Measurements from ENCODE around the gene NYAP1. TPM values are rescaled to one million over a fixed set of nuclear protein-coding genes. Genes with fewer than 3 reads are reported as not detected.
"Not testable (repeated sequence)": the region's sequence is repeated elsewhere in the genome, so short reads cannot be mapped to it uniquely, and the experiment has no call there.

Gene NYAP1
- total and polyA plus RNA-seq, 7 donors = 0.08 to 0.32 (median 0.15) TPM

DNA sequence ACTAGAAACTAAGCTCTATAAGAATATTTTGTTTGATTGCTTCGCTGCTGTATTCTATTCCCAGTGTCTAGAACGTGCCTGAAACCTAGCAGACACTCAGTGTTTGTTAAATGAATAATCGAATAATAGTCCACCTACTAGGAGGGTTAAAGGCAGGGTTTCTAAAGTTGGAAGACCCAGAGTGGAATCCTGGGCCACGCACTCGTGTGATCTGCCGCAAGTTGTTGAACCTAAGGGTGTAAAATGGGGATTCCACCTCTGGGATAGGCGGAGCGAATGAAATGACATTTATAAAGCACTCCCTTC, 54.6 kb downstream of the NYAP1 start:
- ATAC-seq (no peak), DNase-seq (no peak)
- Histone ChIP-seq H3K4me3 (peak overlapping the region; percentile 85), H3K27ac (peak overlapping the region; percentile 65), H3K4me1 (peaks cover 14% of the 10 kb centered on the region), H3K27me3 (ENCODE audit: insufficient read depth in 3 of 3, low read length in 2 of 3) (no peaks in the 10 kb centered on the region), H3K36me3 (ENCODE audit: insufficient read depth in 1 of 2, low read depth in 1 of 2) (no peaks in the 10 kb centered on the region), H3K9me3 (no peaks in the 10 kb centered on the region)
- 6 to 10% (median 7%) methylated on average over 8 of the region's 8 CpGs for WGBS, 3 donors
- TF ChIP-seq, protein P1, sequence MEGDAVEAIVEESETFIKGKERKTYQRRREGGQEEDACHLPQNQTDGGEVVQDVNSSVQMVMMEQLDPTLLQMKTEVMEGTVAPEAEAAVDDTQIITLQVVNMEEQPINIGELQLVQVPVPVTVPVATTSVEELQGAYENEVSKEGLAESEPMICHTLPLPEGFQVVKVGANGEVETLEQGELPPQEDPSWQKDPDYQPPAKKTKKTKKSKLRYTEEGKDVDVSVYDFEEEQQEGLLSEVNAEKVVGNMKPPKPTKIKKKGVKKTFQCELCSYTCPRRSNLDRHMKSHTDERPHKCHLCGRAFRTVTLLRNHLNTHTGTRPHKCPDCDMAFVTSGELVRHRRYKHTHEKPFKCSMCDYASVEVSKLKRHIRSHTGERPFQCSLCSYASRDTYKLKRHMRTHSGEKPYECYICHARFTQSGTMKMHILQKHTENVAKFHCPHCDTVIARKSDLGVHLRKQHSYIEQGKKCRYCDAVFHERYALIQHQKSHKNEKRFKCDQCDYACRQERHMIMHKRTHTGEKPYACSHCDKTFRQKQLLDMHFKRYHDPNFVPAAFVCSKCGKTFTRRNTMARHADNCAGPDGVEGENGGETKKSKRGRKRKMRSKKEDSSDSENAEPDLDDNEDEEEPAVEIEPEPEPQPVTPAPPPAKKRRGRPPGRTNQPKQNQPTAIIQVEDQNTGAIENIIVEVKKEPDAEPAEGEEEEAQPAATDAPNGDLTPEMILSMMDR (IDR thresholded peaks at IDR 0.05) = no peak
- intact Hi-C loops (cut with DNase I) = no loop called here

DNA sequence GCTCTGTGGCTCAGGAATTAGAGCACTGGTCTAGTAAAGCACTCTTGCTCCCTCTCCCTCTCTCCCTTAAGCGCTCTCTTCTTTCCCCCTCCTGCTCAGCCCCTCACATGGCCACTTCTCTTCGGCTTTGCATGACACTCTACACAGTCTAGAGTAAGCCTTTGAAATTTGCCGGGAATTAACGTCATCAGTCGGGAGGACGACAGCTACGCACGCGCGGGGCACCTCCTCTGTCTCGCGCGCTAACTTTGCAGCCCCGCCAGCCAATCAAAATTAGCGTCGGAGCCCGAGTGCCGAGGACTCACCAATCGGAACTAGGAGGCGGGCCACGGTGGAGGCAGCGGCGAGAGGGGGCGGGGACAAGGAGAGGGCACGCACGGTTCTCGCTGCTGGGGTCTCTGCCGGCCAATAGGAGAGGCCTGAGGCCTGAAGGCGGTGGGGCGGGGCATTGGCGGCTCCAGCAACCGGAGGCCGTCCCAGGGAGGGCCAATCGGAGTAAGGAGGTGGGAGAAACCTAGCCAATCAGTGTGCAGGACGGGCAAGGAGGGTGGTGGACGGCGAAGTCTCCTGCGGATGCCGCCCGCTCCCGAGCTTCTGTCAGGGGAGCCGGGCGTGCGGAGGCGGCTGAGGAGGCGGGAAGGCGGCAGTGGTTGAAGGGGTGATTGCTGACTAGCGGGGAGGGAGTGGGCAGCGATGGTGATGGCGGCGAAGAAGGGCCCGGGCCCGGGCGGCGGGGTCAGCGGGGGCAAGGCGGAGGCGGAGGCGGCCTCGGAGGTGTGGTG, 55.1 kb downstream of the NYAP1 start, which contains the start of gene AGFG2:
AGFG2 (plus strand) TSS at position 550 of the 782 bp plus-strand sequence; CDS start at position 694, 144 bp downstream.
- H3K4me1 ChIP-seq = peaks cover 14% of the 10 kb centered on the region
- H3K27me3 ChIP-seq (ENCODE audit: insufficient read depth in 3 of 3, low read length in 2 of 3) = no peaks in the 10 kb centered on the region
- DNase-seq (peak; percentile 100), ATAC-seq (peak; percentile 99 to 100 (median 100))
- H3K4me3 ChIP-seq = peak within 1 kb of the TSS; percentile 85
- WGBS, 3 donors = 0% methylated on average over 51 to 60 of the region's 60 CpGs
- H3K36me3 ChIP-seq (ENCODE audit: insufficient read depth in 1 of 2, low read depth in 1 of 2) = no peaks in the 10 kb centered on the region
- TF ChIP-seq, protein P1 (IDR thresholded peaks at IDR 0.05) = no peak
- intact Hi-C loops (cut with DNase I) = no loop called here
- H3K27ac ChIP-seq = peak within 1 kb of the TSS; percentile 65
- H3K9me3 ChIP-seq = no peaks in the 10 kb centered on the region

DNA sequence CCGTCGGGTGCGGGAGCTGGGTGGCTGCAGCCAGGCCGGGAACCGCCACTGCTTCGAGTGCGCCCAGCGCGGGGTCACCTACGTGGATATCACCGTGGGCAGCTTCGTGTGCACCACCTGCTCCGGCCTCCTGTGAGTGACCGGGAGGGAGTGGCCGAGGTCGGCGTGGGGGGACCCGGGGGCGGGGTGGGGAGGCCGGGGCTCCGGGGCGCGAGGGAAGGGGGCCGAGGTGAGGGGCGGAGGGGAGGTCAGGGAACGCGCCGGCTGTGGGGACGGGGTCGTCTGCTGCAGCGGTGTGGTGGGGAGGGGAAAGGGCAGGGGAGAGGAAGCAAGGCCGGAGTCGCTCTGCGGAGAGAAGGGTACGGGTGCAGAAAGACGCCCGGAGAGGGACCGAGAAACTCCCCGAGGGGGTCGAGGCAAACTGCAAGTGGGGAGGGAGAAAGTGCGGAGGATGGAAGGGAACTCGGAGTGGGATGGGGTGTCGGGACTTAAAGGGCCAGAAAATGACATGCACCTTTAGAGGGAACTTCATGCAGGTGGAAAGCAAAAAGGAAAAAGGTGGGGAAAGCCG, 55.8 kb downstream of the NYAP1 start:
- intact Hi-C loops (cut with DNase I) = loop anchor here in 1 of 2 donors (5.0 kb wide), 1 partner anchor 62 kb away; the partner anchor contains the start of gene TSC22D4
- no peaks in the 10 kb centered on the region for H3K27me3 ChIP-seq (ENCODE audit: insufficient read depth in 3 of 3, low read length in 2 of 3)
- H3K4me1 ChIP-seq = peaks cover 14% of the 10 kb centered on the region
- DNase-seq (no peak), ATAC-seq (no peak)
- H3K36me3 ChIP-seq (ENCODE audit: insufficient read depth in 1 of 2, low read depth in 1 of 2) = no peaks in the 10 kb centered on the region
- TF ChIP-seq, protein P1 (IDR thresholded peaks at IDR 0.05) = no peak
- WGBS, 3 donors = 0 to 1% (median 1%) methylated on average over 32 to 44 of the region's 44 CpGs
- H3K9me3 ChIP-seq = no peaks in the 10 kb centered on the region
- H3K27ac ChIP-seq = peak overlapping the region; percentile 60
- H3K4me3 ChIP-seq = peak overlapping the region; percentile 85

DNA sequence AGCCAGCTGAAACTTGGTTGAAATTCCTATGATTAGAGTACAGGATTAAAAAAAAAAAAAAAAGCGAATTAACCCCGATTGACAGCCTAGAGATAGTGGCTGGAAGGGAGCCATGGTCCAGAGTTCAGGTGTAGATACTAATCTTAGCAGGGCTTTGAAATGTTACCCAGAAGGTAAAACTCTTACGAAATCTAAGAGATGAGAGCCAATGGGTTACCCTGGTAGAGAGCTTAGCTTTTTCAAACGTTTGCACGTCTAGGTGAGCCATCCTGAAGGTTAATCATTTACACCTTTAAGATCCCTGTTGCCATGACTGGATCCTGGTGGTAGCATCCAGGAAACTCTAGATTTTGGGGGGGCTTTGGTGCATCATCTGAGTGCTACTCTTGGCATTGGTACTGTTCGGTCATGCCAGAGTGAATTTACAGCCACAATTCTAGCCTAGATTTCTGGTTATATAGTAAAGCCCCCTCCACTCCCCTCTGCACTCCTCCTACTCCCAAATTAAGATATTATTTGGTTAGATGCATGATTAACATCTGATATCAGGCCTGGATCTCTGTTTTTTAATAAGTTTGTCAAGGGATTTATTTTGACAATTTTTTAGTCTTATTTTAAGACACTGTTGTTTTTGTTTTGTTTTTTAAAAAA, 56.5 kb downstream of the NYAP1 start:
- intact Hi-C loops (cut with DNase I) = loop anchor here in 1 of 2 donors (5.0 kb wide), 1 partner anchor 63 kb away; the partner anchor contains the start of gene TSC22D4
- Histone ChIP-seq H3K9me3 (no peaks in the 10 kb centered on the region), H3K27me3 (ENCODE audit: insufficient read depth in 3 of 3, low read length in 2 of 3) (no peaks in the 10 kb centered on the region), H3K27ac (no peak overlapping the region), H3K4me3 (peak overlapping the region; percentile 85), H3K36me3 (ENCODE audit: insufficient read depth in 1 of 2, low read depth in 1 of 2) (no peaks in the 10 kb centered on the region), H3K4me1 (peaks cover 18% of the 10 kb centered on the region)
- TF ChIP-seq, protein P1 (IDR thresholded peaks at IDR 0.05) = no peak
- 44 to 48% (median 45%) methylated on average over 6 of the region's 6 CpGs for WGBS, 3 donors
- DNase-seq (no peak), ATAC-seq (no peak)

DNA sequence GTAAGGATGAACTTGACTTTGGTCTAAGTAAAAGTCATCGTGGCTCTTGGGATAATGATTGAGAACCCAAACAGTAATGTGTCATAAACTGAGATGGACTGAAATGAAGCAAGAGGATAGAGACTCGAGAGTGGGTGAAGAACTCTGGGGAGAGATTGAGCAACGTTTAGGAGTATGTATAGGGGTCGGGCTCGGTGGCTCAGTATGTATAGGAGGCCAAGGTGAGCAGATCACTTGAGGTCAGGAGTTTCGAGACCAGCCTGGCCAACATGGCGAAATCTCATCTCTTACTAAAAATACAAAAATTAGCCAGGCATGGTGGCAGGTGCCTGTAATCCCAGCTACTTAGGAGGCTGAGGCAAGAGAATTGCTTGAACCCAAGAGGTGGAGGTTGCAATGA, 57.6 kb downstream of the NYAP1 start:
- H3K4me3 ChIP-seq; H3K36me3 ChIP-seq (ENCODE audit: insufficient read depth in 1 of 2, low read depth in 1 of 2); H3K9me3 ChIP-seq; DNase-seq; H3K27me3 ChIP-seq (ENCODE audit: insufficient read depth in 3 of 3, low read length in 2 of 3); ATAC-seq; H3K27ac ChIP-seq: not testable (repeated sequence)
- intact Hi-C loops (cut with DNase I) = loop anchor here in 1 of 2 donors (5.0 kb wide), 1 partner anchor 64 kb away; the partner anchor contains the start of gene TSC22D4
- 80 to 85% (median 81%) methylated on average over 7 of the region's 7 CpGs for WGBS, 3 donors
- peaks cover 28% of the 10 kb centered on the region for H3K4me1 ChIP-seq
